H1 (cell line): ENCODE results near the gene PDK3. TPM values are rescaled to one million over a fixed set of nuclear protein-coding genes. Genes with fewer than 3 reads are reported as not detected.

Experiments
- KDM5A ChIP-seq: fragments of 200-600 bp; IDR thresholded peaks from 2 replicates; pipeline ENCODE4 v1.7.1; 2012; ENCODE audit warnings: mild to moderate bottlenecking, low read length, inconsistent platforms, mixed read lengths
- polyA plus RNA-seq, 7 experiments: library from polyadenylated mRNA; depleted of rRNA in 3 of 7; stranded (reverse) in 5 of 7; unstranded in 2 of 7; fragments of >200 nt in 5 of 7; fragments of 200-250 nt in 2 of 7; gene quantifications; 1 replicate in 5 of 7; 2 replicates in 1 of 7; 4 replicates in 1 of 7; pipeline versions ENCODE4 v1.2.1 to v1.2.3, GENCODE V29; 2011 to 2013; ENCODE audit warnings: missing spikeins in 2 of 7, mixed read lengths in 2 of 7
- total RNA-seq: library from RNA; stranded (reverse); fragmentation: NEBNext Ultra II Directional; extraction: Animal tissue kit (Norgen Biotek cat#: 25700); gene quantifications from 2 replicates; pipeline ENCODE4 v1.2.1, GENCODE V29; 2021

PDK3 gene
- total and polyA plus RNA-seq, 2 of the 8 experiments (the other 6 are each of a cell fraction or from before 2014, with no cell fraction given) = 22.5 to 25.5 TPM

DNA sequence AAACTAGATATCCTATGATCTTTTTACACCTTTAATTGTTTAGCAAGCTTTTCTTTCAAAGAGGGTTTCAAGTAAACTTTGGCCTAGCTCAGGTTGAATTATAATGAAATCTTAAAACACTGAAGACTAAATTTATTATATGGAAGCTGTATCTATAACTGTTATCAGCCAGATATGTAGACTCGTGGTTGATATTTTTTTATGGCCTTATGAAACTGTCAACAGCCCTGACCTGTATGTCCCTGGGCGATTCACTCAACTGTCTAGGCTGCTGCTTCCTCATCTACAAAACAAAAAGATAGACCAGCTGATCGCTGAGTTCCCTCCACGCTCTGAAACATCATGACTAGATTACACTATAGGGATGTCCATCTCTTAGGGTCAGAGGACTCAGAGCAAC lies 21.2 kb upstream of the PDK3 start (continued):
- TF ChIP-seq KDM5A = no peak
